ENCODE data around the gene WNT5A. TPM values are rescaled to one million over a fixed set of nuclear protein-coding genes. Genes with fewer than 3 reads are reported as not detected.

Gene WNT5A
- total RNA-seq, 2 experiments from 2014 or later = 0.06 TPM; not detected in 1

DNA sequence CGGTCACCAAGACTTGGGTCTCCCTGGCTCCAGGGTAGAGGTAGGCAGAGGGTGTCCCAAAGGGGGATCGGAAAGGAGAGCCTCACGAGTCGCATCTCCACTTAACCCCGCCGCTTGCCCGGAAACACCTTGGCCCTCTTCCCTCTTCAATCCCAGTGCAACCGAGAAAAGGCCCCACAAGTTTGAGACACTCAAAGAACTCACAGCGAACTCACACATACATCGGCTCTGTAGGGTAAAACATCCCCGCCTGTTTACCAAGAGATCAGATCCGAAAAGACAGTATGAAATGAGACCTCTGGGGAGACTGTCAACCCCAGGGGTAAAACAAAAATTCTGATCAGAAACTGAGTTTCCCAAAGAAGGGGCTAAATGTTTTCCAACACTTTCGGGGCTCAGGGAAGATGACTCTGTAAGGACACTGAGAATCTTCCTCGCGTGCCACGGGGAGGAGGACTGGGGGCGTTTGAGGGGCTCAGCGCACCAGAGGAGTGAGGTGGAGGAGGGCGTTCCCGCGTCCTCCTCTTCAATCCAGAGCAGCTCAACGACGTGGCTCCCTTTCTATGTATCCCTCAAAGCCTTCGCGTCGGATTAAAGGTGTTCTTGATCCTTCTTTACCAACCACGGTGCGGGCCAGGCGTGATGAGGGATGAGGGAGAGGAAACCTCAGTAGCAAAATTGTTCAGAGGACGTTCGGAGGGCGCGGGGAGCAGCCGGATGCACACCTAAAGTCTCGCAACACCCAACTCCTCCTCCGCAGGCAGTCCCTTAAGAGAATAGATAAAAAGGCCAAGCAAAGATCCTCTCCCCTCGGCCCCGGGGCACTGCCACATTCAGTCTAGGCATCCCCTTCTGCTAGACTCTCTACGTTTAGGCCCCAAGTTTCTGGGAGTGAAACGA is 3.7 kb downstream of the WNT5A start:
- CTCF ChIA-PET = no interaction called here
- Mint-ChIP-seq H3K36me3 (ENCODE audit: low read depth) (no peaks in the 10 kb centered on the region), H3K4me3 (no peak overlapping the region), H3K4me1 (ENCODE audit: low read depth) (peaks cover 13% of the 10 kb centered on the region), H3K27ac (no peak overlapping the region), H3K9me3 (no peaks in the 10 kb centered on the region), H3K27me3 (peaks cover 75% of the 10 kb centered on the region)
- intact Hi-C loops (cut with DNase I, micrococcal nuclease) = loop anchor here in 1 of 2 experiments (10.0 kb wide), 1 partner anchor 241 kb away; no protein-coding TSS in a partner anchor
- ATAC-seq (ENCODE audit: poor library complexity) = no peak
- TF ChIP-seq, protein P1, sequence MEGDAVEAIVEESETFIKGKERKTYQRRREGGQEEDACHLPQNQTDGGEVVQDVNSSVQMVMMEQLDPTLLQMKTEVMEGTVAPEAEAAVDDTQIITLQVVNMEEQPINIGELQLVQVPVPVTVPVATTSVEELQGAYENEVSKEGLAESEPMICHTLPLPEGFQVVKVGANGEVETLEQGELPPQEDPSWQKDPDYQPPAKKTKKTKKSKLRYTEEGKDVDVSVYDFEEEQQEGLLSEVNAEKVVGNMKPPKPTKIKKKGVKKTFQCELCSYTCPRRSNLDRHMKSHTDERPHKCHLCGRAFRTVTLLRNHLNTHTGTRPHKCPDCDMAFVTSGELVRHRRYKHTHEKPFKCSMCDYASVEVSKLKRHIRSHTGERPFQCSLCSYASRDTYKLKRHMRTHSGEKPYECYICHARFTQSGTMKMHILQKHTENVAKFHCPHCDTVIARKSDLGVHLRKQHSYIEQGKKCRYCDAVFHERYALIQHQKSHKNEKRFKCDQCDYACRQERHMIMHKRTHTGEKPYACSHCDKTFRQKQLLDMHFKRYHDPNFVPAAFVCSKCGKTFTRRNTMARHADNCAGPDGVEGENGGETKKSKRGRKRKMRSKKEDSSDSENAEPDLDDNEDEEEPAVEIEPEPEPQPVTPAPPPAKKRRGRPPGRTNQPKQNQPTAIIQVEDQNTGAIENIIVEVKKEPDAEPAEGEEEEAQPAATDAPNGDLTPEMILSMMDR (IDR thresholded peaks at IDR 0.05) = no peak
- Histone ChIP-seq H3K4me1 (ENCODE audit: insufficient read depth, low read length) (no peaks in the 10 kb centered on the region), H3K27me3 (ENCODE audit: control insufficient read depth in 1 of 2, insufficient read depth in 2 of 2, low read length in 2 of 2) (peaks cover 64 to 84% of the 10 kb centered on the region in 2 experiments), H3K36me3 (ENCODE audit: insufficient read depth, low read length) (no peaks in the 10 kb centered on the region), H3K4me3 (ENCODE audit: low read length) (no peak overlapping the region), H3K27ac (ENCODE audit: low read depth in 1 of 2, low read length in 2 of 2) (no peak overlapping the region), H3K9me3 (ENCODE audit: control insufficient read depth in 1 of 2, insufficient read depth in 1 of 2, low read length in 2 of 2) (peaks cover 0 to 59% of the 10 kb centered on the region in 2 experiments)
- DNase-seq = no peak
- POLR2A ChIA-PET = no interaction called here

DNA sequence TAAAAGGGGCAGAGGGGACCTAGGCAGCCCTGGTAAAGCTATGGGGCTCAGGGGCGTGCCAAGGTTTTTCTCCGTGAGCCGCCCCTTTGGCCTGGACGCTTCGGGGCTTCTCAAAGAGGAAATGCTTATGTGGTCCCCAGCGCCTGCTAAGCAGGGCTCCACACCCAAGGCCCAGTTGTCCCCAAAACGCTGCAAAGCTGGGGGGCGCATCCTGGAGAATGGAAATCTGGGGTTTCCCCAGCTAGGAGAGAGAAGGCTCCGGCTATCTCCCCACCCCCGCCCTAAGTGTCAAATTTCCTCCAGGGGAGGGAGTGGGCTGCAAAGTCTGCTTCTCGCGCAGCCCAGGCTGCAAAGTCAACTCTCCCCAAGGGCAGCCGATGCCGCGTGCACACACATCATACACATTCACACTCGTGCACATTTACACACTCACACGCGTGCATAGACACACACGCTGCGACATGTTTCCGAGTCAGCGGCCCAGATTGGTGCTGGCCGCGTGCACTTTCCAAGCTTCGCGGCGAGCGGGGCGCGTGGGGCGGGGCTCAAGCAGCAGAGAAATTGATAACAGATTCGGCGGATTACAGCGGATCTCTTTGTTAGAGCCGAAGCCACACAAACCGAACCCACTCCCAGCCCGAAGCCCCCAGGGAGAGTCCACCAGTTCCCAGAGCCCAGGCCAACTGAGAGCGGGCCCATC is 4.5 kb downstream of the WNT5A start:
- Mint-ChIP-seq H3K4me1 (ENCODE audit: low read depth) (peaks cover 13% of the 10 kb centered on the region), H3K4me3 (no peak overlapping the region), H3K27ac (no peak overlapping the region), H3K36me3 (ENCODE audit: low read depth) (no peaks in the 10 kb centered on the region), H3K27me3 (peaks cover 81% of the 10 kb centered on the region), H3K9me3 (no peaks in the 10 kb centered on the region)
- DNase-seq = no peak
- peaks cover 63 to 82% of the 10 kb centered on the region in 2 experiments for H3K27me3 ChIP-seq (ENCODE audit: control insufficient read depth in 1 of 2, insufficient read depth in 2 of 2, low read length in 2 of 2)
- intact Hi-C loops (cut with DNase I, micrococcal nuclease) = loop anchor here in 1 of 2 experiments (10.0 kb wide), 1 partner anchor 242 kb away; no protein-coding TSS in a partner anchor
- H3K9me3 ChIP-seq (ENCODE audit: control insufficient read depth in 1 of 2, insufficient read depth in 1 of 2, low read length in 2 of 2) = peaks cover 0 to 56% of the 10 kb centered on the region in 2 experiments
- H3K4me1 ChIP-seq (ENCODE audit: insufficient read depth, low read length) = no peaks in the 10 kb centered on the region
- H3K27ac ChIP-seq (ENCODE audit: low read depth in 1 of 2, low read length in 2 of 2) = no peak overlapping the region
- H3K4me3 ChIP-seq (ENCODE audit: low read length) = no peak overlapping the region
- H3K36me3 ChIP-seq (ENCODE audit: insufficient read depth, low read length) = no peaks in the 10 kb centered on the region
- no peak for ATAC-seq (ENCODE audit: poor library complexity)
- CTCF ChIA-PET = no interaction called here
- POLR2A ChIA-PET = no interaction called here
- TF ChIP-seq, protein P1 (IDR thresholded peaks at IDR 0.05) = no peak

DNA sequence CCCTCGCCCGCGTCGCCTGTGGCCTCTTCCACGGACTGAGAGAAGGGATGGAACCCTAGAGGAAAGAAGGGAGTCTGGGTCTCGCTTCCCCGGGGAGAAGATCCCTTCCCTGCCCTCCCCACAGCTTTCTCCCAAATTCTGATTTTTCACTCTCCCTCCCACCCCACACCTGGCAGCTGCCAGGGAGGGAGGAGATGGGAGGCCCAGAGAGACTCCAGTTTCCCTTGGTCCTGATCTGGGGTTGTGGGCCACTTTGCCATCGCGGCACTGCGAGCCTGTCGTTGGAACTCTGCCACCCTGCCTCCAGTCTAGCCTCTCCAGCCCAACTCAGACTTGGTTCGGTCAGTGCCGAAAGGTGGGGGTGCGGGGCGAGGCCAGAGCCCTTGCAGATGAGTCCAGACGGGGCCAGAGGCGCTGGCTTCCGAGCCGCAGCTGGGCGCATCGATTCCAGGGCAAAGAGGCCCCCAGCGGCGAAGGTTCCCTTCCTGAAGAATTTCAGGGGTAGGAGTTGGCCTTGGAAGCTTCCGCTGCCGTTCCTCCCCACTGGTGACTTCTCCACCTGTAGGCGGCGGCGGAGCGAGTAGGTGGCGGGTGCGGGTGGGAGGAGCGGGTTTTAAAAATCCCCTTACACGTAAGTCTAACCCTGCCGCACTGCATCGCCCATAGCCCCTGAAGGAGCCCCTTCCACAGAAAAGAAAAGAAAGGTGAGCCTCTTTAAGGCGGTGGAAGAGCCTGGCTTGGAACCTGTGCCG is 5.2 kb downstream of the WNT5A start:
- no peaks in the 10 kb centered on the region for H3K4me1 ChIP-seq (ENCODE audit: insufficient read depth, low read length)
- Mint-ChIP-seq H3K27ac (no peak overlapping the region), H3K36me3 (ENCODE audit: low read depth) (no peaks in the 10 kb centered on the region), H3K4me1 (ENCODE audit: low read depth) (peaks cover 13% of the 10 kb centered on the region), H3K9me3 (no peaks in the 10 kb centered on the region), H3K4me3 (no peak overlapping the region), H3K27me3 (peaks cover 89% of the 10 kb centered on the region)
- ChIA-PET CTCF (no interaction called here), POLR2A (no interaction called here)
- H3K9me3 ChIP-seq (ENCODE audit: control insufficient read depth in 1 of 2, insufficient read depth in 1 of 2, low read length in 2 of 2) = peaks cover 0 to 50% of the 10 kb centered on the region in 2 experiments
- H3K4me3 ChIP-seq (ENCODE audit: low read length) = no peak overlapping the region
- H3K27ac ChIP-seq (ENCODE audit: low read depth in 1 of 2, low read length in 2 of 2) = no peak overlapping the region
- DNase-seq = no peak
- no peak for ATAC-seq (ENCODE audit: poor library complexity)
- H3K36me3 ChIP-seq (ENCODE audit: insufficient read depth, low read length) = no peaks in the 10 kb centered on the region
- TF ChIP-seq, protein P1 (IDR thresholded peaks at IDR 0.05) = no peak
- H3K27me3 ChIP-seq (ENCODE audit: control insufficient read depth in 1 of 2, insufficient read depth in 2 of 2, low read length in 2 of 2) = peaks cover 59 to 75% of the 10 kb centered on the region in 2 experiments
- intact Hi-C loops (cut with DNase I, micrococcal nuclease) = loop anchor here in 1 of 2 experiments (10.0 kb wide), 1 partner anchor 243 kb away; no protein-coding TSS in a partner anchor

Measured in CD4-positive, alpha-beta T cell (primary cell).